ENCODE data around the gene ESR1. TPM values are rescaled to one million over a fixed set of nuclear protein-coding genes. Genes with fewer than 3 reads are reported as not detected.
A peak's percentile ranks its signal among the peaks of the same experiment; 100 is the strongest.

ESR1 gene
- total RNA-seq, 6 experiments from 2014 or later = 1.6 to 59.9 (median 18.6) TPM

- H3K4me1 ChIP-seq = peaks cover 0 to 16% (median 0%) of the 10 kb centered on the region in 4 donors
- WGBS (ENCODE audit: insufficient coverage, low coverage, low lambda C conversion rate, missing lambda C conversion rate) = 51% methylated on average over 28 of the region's 60 CpGs
- DNase-seq (no peak), ATAC-seq (peak in 1 of 4 donors; percentile 30)
- no peaks in the 10 kb centered on the region for H3K9me3 ChIP-seq
- intact Hi-C loops (cut with DNase I) = no loop called here
- TF ChIP-seq CTCF (IDR thresholded peaks at IDR 0.05) (no peak), POLR2A (IDR thresholded peaks at IDR 0.05) (no peak)
- peak overlapping the region; percentile 14 to 31 (median 21) for H3K4me3 ChIP-seq
- H3K27me3 ChIP-seq = no peaks in the 10 kb centered on the region
- H3K36me3 ChIP-seq = no peaks in the 10 kb centered on the region
- no peak overlapping the region for H3K27ac ChIP-seq
These were observed 1.1 kb downstream of the ESR1 start for GRCh38 chr6:151808371-151809241.

GRCh38 chr6:151811081-151811480, 3.6 kb downstream of the ESR1 start:
- intact Hi-C loops (cut with DNase I) = no loop called here

GRCh38 chr6:151813858-151814257, 6.4 kb downstream of the ESR1 start:
- Histone ChIP-seq H3K4me1 (no peaks in the 10 kb centered on the region), H3K27ac (no peak overlapping the region), H3K36me3 (no peaks in the 10 kb centered on the region), H3K9me3 (no peaks in the 10 kb centered on the region), H3K4me3 (no peak overlapping the region), H3K27me3 (no peaks in the 10 kb centered on the region)
- intact Hi-C loops (cut with DNase I) = no loop called here
- 92% methylated on average over 7 of the region's 7 CpGs for WGBS (ENCODE audit: insufficient coverage, low coverage, low lambda C conversion rate, missing lambda C conversion rate)
- no peak for TF ChIP-seq CTCF (IDR thresholded peaks at IDR 0.05)
- no peak for TF ChIP-seq POLR2A (IDR thresholded peaks at IDR 0.05)
- DNase-seq = no peak
- no peak for ATAC-seq

More at GRCh38 chr6:151811081-151811480, 3.6 kb downstream of the ESR1 start:
- WGBS (ENCODE audit: insufficient coverage, low coverage, low lambda C conversion rate, missing lambda C conversion rate) = 32% methylated on average over 2 of the region's 2 CpGs
- TF ChIP-seq CTCF (IDR thresholded peaks at IDR 0.05) = no peak
- Histone ChIP-seq H3K27me3 (no peaks in the 10 kb centered on the region), H3K27ac (no peak overlapping the region), H3K9me3 (no peaks in the 10 kb centered on the region), H3K4me3 (no peak overlapping the region), H3K36me3 (no peaks in the 10 kb centered on the region), H3K4me1 (peaks cover 0 to 11% (median 0%) of the 10 kb centered on the region in 4 donors)
- ATAC-seq (no peak), DNase-seq (no peak)

- H3K27me3 ChIP-seq = no peaks in the 10 kb centered on the region
- WGBS (ENCODE audit: insufficient coverage, low coverage, low lambda C conversion rate, missing lambda C conversion rate) = 88% methylated on average over 1 of the region's 1 CpG
- DNase-seq (no peak), ATAC-seq (no peak)
- TF ChIP-seq CTCF (IDR thresholded peaks at IDR 0.05) (no peak), POLR2A (IDR thresholded peaks at IDR 0.05) (no peak)
- H3K27ac ChIP-seq = no peak overlapping the region
- no peak overlapping the region for H3K4me3 ChIP-seq
- no peaks in the 10 kb centered on the region for H3K9me3 ChIP-seq
- H3K36me3 ChIP-seq = no peaks in the 10 kb centered on the region
- no peaks in the 10 kb centered on the region for H3K4me1 ChIP-seq
- intact Hi-C loops (cut with DNase I) = no loop called here
These were observed 7.1 kb downstream of the ESR1 start for GRCh38 chr6:151814614-151815013.

All from right lobe of liver (tissue), 6 donors.